ENCODE data around the gene TMEM229B.
A peak's percentile ranks its signal among the peaks of the same experiment; 100 is the strongest.
"Not testable (repeated sequence)": the region's sequence is repeated elsewhere in the genome, so short reads cannot be mapped to it uniquely, and the experiment has no call there.

Gene TMEM229B

DNA sequence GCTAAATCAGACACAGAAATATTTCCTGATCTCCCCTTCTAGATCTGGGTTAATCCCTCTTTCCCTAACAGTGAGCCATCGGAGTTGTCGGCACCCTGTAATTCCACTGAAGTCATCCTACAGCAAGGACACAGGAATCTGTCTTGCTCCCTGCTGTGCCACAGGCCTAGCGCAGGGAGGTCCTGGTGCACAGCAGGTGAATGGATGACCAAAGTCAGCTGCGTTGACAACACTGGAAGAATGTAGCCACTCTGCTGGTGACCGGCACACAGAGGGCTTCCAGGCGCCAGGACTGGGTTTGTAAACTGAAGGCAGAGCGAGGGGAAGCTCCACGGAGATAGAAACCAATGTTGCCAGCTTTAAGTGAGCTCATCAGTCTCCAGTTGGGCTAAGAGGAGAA is 23.6 kb downstream of the TMEM229B start:
- H3K4me3 ChIP-seq (ENCODE audit: low read length) = no peak overlapping the region
- no peak for DNase-seq (ENCODE audit: low read depth, low spot score)

DNA sequence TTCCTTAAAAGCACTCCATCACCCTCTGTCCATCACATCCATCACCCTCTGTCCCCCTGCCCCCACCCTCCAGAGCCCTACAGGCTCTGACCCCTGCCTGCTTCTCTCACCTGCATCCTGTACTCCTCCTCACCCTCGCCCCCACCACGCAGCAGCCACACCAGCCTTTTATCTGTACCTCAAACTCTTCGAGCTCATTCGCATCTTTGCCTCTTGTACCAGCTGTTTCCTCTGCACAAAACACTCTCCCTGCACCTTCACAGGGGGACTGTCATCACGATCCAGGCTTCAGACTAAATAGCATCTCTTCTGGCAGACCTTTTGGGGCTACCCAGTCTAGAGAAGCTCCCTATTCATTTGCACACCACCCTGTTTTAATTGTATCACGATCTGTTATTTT is 24.1 kb downstream of the TMEM229B start:
- H3K4me3 ChIP-seq (ENCODE audit: low read length) = no peak overlapping the region
- DNase-seq (ENCODE audit: low read depth, low spot score) = peak; percentile 59

DNA sequence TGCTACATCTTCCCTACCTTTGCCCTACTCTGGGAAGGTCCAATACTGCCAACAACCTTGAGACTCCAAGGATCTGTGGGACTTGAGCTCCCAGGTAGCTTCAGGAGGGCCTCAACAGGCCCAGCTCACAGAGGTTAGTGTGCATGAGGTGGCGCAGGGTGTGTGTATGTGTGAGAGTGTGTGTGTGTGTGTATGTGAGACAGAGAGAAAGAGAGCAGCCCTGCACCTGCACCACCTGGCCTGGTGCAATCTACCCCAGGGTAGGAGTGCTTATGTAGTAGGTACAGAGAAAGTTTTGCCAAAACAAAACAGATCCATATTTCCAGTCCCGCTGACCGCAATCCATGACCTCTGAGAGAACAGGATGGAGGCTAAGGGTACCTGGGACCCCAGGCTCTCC is 24.6 kb downstream of the TMEM229B start:
- no peak overlapping the region for H3K4me3 ChIP-seq (ENCODE audit: low read length)
- DNase-seq (ENCODE audit: low read depth, low spot score) = no peak

DNA sequence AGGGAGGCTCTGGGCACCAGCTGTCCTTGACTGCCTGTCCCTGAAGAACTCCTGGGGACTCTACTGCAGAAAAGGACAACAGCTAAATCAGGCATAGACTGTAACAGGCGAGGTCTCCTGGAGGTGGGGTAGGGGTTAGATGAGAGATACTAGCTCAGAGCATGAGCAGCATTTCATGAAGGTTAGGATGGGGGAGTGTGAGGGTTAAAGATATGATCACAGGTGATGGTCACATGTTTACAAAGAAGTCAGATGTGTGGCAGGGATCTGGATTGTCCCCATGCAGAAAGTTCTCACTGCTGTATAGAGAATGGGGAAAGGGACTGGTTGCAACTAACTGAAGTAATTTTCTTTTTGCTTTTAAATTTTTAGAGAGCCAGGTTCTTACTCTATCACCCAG is 26.5 kb downstream of the TMEM229B start:
- no peak for DNase-seq (ENCODE audit: low read depth, low spot score)
- H3K4me3 ChIP-seq (ENCODE audit: low read length) = no peak overlapping the region

DNA sequence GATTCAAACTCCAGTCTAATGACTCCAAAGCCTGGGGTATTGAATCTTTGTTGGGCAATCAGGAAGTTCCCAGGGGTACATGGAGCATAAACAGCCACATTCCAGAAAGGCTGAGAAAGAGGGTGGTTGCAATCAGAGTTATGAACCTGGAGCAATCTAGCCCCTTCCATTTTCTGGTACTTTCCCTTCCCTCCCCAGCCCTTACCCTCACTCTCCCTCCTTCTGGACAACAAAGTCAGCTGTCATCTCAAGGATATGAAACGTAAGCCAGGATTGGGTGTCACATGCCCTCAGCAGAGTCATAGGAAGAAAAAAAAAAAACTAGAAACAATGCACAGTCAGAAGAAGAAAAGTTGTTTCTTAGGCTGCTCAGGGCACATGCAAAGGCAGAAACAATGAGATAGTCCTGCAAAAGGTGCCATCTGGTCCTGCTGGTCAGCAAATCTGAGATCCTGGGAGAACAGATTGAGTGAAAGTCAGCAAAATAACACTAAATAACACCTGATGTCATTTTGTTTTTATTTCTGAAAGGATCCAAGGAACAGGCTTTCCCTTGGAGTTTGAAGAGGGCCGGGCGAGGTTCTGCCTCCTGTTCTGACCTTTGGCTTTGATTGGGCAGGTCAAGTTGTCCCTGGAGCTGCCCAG is 27.1 kb downstream of the TMEM229B start:
- DNase-seq (ENCODE audit: low read depth, low spot score) = no peak
- H3K4me3 ChIP-seq (ENCODE audit: low read length) = no peak overlapping the region

DNA sequence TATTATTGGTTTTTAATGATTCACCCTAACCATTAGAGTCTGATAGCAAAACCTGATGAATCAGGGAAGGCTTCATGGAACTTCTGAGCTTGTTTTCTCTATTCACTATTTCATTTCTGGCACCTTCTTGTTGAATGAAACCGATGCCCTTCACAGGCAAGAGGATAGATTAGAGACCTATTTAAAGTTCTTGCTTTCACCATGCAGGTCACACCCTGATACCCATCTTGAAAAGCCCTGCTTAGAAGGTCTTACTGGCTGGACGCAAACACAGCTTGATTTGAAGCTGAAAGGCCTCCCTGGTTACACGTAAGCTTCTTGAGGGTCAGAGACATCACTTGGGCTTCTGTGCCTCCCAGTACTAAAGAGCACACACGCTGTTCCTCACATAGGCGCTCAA is 29.2 kb downstream of the TMEM229B start:
- no peak overlapping the region for H3K4me3 ChIP-seq (ENCODE audit: low read length)
- DNase-seq (ENCODE audit: low read depth, low spot score) = no peak

DNA sequence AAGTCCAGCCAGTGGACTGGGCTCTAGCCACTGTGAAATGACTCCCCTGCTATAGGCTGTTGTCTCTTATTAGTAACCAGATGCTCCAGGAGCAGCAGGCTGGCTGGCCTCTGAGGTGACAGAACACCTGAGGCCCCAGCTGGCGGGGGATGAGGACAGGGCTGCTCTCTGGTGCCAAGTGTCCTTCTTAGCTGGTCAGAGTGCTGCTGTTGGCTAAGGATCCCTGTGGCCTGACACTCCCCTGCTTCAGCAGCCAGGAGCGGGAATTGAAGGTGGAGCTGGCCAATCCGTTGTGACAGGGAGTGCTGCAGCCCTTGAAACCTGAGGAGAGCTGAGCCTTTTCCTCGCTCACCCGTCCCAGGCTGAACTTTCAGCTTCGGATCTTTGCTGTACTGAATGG is 30.7 kb downstream of the TMEM229B start:
- DNase-seq (ENCODE audit: low read depth, low spot score) = no peak
- no peak overlapping the region for H3K4me3 ChIP-seq (ENCODE audit: low read length)

DNA sequence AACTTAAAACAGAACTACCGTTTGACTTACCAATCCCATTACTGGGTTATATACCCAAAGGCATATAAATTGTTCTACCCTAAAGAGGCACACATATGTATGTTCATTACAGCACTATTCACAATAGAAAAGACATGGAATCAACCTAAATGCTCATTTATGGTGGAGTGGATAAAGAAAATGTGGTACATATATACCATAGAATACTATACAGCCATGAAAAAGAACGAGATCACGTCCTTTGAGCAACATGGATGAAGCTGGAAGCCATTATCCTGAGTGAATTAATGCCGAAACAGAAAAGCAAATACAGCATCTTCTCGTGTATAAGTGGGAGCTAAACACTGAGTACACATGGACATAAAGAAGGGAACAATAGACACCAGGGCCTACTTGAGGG is 31.8 kb downstream of the TMEM229B start:
- DNase-seq (ENCODE audit: low read depth, low spot score) = no peak
- H3K4me3 ChIP-seq (ENCODE audit: low read length) = no peak overlapping the region

DNA sequence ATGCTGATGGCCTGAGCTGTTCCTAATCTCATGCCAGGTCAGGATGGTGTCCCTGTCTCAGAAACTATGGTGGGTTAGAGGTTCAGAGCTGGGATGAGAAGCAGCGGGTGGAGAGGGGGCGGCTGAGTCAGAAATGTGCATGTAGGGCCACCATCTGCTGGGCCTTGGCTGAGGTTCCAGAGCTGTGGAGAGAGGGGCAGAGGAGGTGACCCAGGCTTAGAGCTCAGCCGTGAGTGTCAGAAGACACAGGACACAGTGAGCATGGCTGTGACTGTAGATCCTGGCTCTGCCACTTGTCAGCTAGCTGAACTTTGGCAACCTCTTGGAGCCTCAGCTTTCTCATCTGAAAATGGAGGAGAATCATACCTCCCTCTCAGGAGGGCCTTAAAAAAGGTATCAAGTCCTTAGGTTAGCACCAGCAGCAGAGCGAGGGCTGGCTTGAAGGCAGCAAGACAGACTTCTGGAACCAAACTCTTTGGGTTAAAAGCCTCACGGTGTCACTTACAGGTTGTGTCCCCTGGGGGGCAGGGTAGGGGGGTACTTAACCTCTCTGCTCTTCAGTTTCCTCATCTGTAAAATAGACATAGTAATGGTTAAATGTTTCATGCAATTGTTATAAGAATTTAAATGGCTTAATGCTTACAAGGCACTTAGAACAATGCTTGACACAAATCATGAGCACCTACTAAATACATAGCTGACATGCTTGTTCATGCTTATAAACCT is 34.8 kb downstream of the TMEM229B start:
- no peak for DNase-seq (ENCODE audit: low read depth, low spot score)
- H3K4me3 ChIP-seq (ENCODE audit: low read length) = no peak overlapping the region

DNA sequence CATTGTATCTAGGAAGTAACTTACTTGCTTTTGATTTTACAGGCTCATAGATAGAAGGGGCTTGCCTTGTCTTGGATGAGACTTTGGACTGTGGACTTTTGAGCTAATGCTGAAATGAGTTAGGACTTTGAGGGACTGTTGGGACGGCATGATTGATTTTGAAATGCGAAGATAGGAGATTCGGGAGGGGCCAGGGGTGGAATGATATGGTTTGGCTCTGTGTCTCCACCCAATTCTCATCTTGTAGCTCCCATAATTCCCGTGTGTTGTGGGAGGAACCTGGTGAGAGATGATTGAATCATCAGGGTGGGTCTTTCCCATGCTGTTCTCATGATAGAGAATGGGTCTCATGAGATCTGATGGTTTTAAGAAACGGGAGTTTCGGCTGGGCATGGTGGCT is 36.9 kb downstream of the TMEM229B start:
- not testable (repeated sequence) for DNase-seq (ENCODE audit: low read depth, low spot score); H3K4me3 ChIP-seq (ENCODE audit: low read length)

DNA sequence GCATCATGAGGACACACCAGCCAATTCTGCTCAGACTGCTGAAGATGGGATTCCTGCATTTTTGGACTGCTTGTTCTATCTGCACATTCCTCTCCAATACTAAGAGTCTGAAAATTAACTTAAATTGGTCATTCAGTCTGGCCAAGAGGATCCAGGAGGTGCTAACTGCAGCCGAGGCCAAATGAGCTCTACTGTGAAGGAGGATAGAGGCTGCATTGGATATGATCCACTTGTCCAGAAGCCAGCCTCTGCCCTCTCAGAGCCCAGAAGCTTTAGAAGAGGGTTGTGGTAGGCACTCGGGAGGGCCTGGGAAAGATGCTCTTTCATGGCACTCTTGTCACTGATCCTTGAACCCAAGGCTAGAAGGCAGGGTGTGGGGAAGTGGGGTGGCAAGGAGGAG is 39.4 kb downstream of the TMEM229B start:
- H3K4me3 ChIP-seq (ENCODE audit: low read length) = no peak overlapping the region
- no peak for DNase-seq (ENCODE audit: low read depth, low spot score)

DNA sequence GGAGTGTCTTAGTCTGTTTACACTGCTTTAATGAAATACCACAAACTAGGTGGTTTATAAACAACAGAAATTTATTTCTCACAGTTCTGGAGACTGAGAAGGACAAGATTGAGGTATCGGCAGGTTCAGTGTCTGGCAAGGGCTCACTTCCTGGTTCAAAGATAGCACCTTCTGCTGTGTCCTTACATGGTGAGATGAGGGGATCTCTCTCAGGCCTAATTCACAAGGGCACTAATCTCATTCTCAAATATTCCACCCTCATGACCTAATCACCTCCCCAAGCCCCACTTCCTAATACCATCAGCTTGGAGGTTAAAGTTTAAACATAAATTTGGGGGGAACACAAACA is 41.5 kb downstream of the TMEM229B start:
- H3K4me3 ChIP-seq (ENCODE audit: low read length) = no peak overlapping the region
- no peak for DNase-seq (ENCODE audit: low read depth, low spot score)

DNA sequence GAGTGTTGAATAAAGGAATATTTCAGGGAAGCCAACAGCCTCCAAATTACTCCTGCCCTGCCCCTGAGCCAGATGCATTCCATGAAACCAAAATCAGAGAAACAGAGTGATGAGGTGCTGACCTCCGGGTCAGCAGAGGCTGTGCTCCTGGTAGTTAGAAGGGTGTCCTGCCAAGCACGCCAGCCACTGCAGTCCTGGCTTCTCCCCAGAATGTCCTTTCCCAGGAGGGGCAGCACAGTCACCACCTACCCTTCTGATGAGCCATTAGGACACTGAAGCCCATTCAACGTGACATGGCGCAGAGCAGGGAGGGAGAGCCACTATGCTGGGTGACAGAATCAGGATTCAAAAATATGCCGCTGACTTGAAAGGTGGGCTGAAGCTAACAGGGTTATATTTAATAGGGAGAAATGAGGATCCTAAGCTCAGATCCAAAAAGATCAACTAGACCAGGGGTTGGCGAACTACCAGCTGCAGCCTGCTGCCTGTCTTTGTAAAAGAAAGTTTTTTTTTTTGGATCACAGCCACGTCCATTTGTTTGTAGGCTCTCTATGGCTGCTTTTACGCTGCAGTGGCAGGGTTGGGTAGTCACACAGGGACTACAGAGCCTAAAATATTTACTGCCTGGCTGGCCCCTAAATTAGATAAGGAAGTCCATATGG is 42.0 kb downstream of the TMEM229B start:
- DNase-seq (ENCODE audit: low read depth, low spot score) = no peak
- H3K4me3 ChIP-seq (ENCODE audit: low read length) = no peak overlapping the region

DNA sequence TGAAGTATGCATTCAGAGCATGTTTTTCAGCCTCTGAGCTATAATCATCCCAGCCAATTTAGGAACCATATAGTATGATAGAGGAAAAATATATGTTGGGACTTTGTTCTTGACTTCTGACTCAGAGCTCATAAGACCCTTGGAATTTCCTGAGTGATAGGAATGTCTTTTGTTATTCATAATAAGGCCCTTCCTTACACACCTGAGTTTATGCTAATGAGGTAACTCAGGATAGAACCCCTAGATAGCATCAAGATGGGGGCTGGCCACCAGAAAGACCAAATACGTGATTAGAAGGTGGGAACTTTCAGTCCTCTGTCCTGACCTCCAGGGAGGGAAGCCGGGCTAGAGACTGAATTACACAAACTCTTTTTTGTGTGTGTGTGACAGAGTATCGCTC is 44.1 kb downstream of the TMEM229B start:
- no peak overlapping the region for H3K4me3 ChIP-seq (ENCODE audit: low read length)
- DNase-seq (ENCODE audit: low read depth, low spot score) = no peak

DNA sequence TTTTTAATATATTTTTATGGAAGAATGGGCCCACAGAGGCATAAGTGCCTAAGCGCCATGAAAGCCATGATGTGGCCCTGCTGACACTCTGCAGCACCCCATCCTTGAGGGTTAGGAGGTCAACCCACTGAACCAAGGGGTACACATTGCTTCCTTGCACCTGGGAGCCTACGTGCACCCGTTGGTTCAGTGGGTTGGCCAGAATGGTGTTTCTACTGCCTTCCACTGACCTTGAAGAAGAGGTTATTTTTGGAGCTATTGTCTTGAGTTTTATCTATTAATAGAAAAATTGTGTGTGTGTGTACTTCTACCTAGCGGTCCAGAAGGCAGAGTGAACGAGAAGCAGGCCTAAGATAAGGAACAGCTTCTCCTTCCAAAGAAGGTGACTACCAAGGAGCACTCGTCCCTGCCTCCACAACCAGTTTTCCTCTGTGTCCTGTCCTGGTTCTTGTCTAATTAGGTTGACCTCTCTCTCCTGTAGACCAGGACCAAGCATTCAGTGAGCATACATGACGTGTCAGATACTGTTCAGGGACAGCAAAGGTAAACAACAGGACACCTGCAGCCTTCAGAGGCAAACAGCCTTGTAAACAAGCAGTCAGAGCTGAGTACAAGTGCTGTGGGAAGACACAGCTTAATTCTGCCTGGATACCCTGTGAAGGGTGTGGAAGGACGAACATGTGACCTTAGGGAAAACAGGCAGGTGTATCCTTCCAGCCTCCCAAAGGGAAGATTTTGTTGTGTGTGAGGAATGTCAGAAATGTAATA is 46.2 kb downstream of the TMEM229B start:
- H3K4me3 ChIP-seq (ENCODE audit: low read length) = no peak overlapping the region
- no peak for DNase-seq (ENCODE audit: low read depth, low spot score)

DNA sequence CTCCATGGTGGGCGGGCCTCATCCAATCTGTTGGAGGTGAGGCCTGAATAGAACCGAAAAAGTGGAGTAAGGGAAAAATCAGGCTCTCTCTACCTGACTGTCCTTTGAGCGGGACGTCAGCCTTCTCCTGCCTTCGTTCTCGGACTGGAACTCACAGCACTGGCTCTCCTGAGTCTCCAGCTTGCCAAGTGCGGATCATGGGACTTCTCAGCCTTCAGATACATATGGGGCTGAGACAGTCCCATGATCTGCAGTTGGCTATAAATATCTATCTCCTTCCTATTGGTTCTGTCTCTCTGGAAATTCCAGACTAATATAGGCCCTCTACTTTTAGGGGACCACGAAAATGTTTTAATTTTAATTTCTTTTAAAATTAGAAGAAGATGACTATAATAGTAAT is 46.8 kb downstream of the TMEM229B start:
- DNase-seq (ENCODE audit: low read depth, low spot score) = no peak

DNA sequence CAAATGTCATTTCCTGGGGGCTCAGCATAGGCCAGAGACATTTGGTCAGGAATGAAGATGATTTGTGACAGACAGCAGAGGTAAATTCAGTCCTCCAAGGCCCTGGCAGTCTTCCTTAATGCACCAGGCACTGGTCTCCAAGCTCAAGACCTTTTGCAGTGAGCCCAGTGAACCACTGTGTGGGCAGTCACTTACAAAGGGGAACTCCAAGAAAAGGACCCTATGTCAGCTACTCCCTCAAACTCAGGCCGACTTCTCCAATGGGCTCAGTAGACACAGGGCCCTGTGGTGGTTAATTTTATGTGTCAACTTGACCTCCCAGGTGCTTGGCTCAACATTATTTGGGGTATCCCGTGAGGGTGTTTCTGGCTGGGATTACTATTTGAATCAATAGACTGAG is 47.3 kb downstream of the TMEM229B start:
- no peak overlapping the region for H3K4me3 ChIP-seq (ENCODE audit: low read length)
- no peak for DNase-seq (ENCODE audit: low read depth, low spot score)

More for the DNA sequence above, 46.8 kb downstream of the TMEM229B start:
- H3K4me3 ChIP-seq (ENCODE audit: low read length) = no peak overlapping the region

DNA sequence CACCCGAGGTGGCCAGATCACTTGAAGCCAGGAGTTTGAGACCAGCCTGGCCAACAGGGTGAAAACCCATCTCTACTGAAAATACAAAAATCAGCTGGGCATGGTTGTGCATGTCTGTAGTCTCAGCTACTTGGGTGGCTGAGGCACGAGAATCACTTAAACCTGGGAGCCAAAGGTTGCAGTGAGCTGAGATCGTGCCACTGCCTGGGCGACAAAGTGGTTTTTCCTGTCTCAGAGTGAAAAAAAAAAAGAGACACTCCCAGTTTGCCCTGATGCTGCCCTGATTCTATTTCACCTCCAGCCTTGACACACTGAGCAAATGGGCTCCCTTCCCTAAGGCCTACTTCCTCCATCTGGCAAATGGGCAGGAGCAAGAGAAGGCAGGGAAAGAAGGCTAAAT is 48.0 kb downstream of the TMEM229B start:
- H3K4me3 ChIP-seq (ENCODE audit: low read length) = no peak overlapping the region
- no peak for DNase-seq (ENCODE audit: low read depth, low spot score)

DNA sequence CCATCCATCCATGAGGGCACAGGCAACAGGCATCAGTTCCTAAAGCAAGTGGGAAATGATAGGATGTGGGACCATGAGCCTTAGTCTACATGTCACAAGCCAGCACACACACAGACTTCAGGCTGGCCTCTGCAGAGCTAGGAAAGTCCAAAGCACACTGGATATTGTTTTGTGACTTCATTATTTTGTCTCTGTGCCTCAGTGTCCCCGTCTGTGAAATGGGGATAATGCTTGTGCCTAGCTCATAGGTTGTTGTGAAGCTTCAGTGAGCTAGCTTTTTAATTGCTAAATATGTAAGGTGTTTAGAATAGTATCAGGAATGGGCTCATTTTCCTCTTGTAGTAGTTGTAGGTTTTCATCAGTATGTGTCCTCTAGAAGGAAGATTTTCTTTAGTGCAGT is 49.6 kb downstream of the TMEM229B start:
- no peak for DNase-seq (ENCODE audit: low read depth, low spot score)
- H3K4me3 ChIP-seq (ENCODE audit: low read length) = no peak overlapping the region
